Right cardiac atrium (tissue), 5 donors: ENCODE measurements around the gene UNC45B. TPM values are rescaled to one million over a fixed set of nuclear protein-coding genes. Genes with fewer than 3 reads are reported as not detected.
A peak's percentile ranks its signal among the peaks of the same experiment; 100 is the strongest.
"Not testable (repeated sequence)": the region's sequence is repeated elsewhere in the genome, so short reads cannot be mapped to it uniquely, and the experiment has no call there.

Experiments
- ATAC-seq, 2 donors: fragments of 200-7000 bp; cut with Tn5 transposase; one replicate each; pipeline versions ENCODE4 v1.8.0 to v1.9.1; 2020; ENCODE audit warnings: moderate library complexity in 2 of 2, mild to moderate bottlenecking in 1 of 2
- DNase-seq, 3 donors: peaks; one replicate each; pipeline ENCODE4 v3.0.0-alpha.2; 2020
- H3K27ac ChIP-seq: one replicate; pipeline ENCODE4 v1.5.1; 2013; ENCODE audit warnings: mild to moderate bottlenecking, low read length, control low read depth, moderate library complexity
- H3K27me3 ChIP-seq: one replicate; pipeline ENCODE4 v1.6.1; 2013; ENCODE audit not compliant: control insufficient read depth, insufficient read depth
- H3K4me1 ChIP-seq: one replicate; pipeline ENCODE4 v1.6.1; 2013; ENCODE audit warnings: low read length; ENCODE audit not compliant: control insufficient read depth, insufficient read depth
- H3K4me3 ChIP-seq: one replicate; pipeline ENCODE4 v1.5.1; 2013; ENCODE audit warnings: low read length, control low read depth
- H3K9me3 ChIP-seq: one replicate; pipeline ENCODE4 v1.6.1; 2013; ENCODE audit warnings: low read length; ENCODE audit not compliant: control insufficient read depth
- WGBS: extraction: QIAGEN DNeasy Blood & Tissue Kit; methylation state at CpG from one replicate; pipeline ENCODE4 v1.1.7; 2013; 5-methylcytosine and 5-hydroxymethylcytosine counted together
- intact Hi-C, 4 donors: fragments of 100-400 bp; cut with DNase I; formaldehyde crosslinking; loops; one replicate each; pipeline versions ENCODE4 v1.11.0 to v1.14.0; 2022 to 2023
- polyA plus RNA-seq: library from polyadenylated mRNA; stranded (reverse); fragments of 200-250 nt; gene quantifications from one replicate; pipeline ENCODE4 v1.2.3, GENCODE V29; 2013
- total RNA-seq, 4 donors: library from RNA; stranded (reverse); fragmentation: NEBNext Ultra II Directional; extraction: Animal tissue kit (Norgen Biotek cat#: 25700); gene quantifications; one replicate each; pipeline ENCODE4 v1.2.1, GENCODE V29; 2021
- donor health status: healthy with polysubstance abuse.
- donor health status: DM: no; HTN: yes; CAD: no.
- donor health status: DM: no; HTN: no; CAD: no.
- donor health status: DM: no; HTN: yes; CAD: no; lungs with severe emphysema.
- donor health status: DM: yes; HTN: yes; CAD: no.

UNC45B gene
- total and polyA plus RNA-seq, 5 donors: 62.2 to 193 (median 170) TPM

DNA sequence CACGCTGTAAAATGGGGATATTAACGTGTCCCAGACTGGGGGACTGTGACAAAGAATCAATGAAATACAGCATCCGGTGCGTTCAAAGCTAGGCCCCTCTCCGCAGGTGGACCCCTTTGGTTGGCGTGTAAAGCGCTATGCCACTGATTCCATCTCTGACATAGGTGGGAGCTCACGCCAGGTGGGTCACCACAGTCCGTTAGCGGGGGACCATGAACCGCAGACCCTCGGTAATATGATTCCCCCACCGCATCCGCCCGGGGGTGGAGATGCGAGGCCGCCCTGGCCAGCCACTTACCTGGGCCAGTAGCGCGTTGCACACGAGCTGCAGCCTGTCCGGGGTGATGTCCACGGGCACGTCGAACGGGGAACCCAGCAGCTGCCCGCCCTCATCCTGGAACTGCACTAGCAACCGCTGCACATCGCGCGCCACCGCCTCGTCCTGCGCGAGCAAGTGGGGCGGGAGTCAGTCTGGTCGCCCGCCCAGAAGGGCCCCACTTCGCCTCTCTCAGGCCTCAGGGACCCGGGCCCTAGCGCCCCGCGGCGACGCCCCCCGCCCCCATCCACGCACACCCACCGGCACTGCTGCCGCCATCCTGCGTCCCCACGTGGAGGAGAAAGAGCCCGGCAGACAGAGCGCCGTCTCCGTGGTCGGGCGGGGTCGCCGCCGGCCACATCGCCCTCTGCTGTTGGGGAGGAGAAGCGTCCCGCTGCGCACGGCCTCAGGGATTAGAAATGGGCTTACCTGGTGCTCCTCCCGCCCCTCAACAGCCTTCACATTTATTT, 5.7 kb upstream of the UNC45B start, which contains the start of gene NLE1:
Gene NLE1 (minus strand): TSS at position 623 of the 786 bp plus-strand sequence. CDS start 28 bp downstream, at position 595.
- whole genome bisulfite sequencing: under 1% methylated on average over 65 of the region's 65 CpGs
- intact Hi-C loops: no loop called here
- H3K27me3 ChIP-seq: no peaks in the 10 kb centered on the region
- H3K4me1 ChIP-seq: no peaks in the 10 kb centered on the region
- H3K4me3 ChIP-seq: peak within 1 kb of the TSS; percentile 71
- ATAC-seq (peak; percentile 94), DNase-seq (peak; percentile 82 to 94 (median 92))
- H3K27ac ChIP-seq: no peak within 1 kb of the TSS
- no peaks in the 10 kb centered on the region for H3K9me3 ChIP-seq

GRCh38 chr17:35142467-35142796, 5.2 kb upstream of the UNC45B start:
- Histone ChIP-seq H3K4me3 (peak overlapping the region; percentile 71), H3K27ac (no peak overlapping the region)
- peak in 1 of 2 donors; percentile 3 for ATAC-seq

DNA sequence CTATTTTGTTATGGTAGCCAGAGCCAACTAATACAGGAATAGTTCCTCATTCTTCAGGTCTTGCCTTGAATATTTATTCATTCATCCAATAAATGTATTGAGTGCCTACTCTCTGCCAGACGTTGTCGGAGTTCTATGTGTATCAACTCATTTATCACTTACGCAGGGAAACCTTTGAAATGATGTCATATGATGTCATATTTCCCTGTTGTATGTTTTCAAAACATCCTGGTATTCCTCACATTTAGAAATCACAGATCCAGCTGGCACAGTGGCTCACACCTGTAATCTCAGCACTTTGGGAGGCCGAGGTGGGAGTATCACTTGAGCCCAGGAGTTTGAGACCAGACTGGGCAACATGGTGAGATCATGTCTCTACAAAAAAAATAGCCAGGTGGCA, 2.8 kb upstream of the UNC45B start:
- no peak overlapping the region for H3K4me3 ChIP-seq
- H3K4me1 ChIP-seq: peaks cover 2% of the 10 kb centered on the region
- no peaks in the 10 kb centered on the region for H3K9me3 ChIP-seq
- no peaks in the 10 kb centered on the region for H3K27me3 ChIP-seq
- DNase-seq: no peak
- no peak for ATAC-seq
- 69% methylated on average over 4 of the region's 4 CpGs for WGBS
- intact Hi-C loops: no loop called here
- no peak overlapping the region for H3K27ac ChIP-seq

More at GRCh38 chr17:35142467-35142796, 5.2 kb upstream of the UNC45B start:
- 65% methylated on average over 8 of the region's 8 CpGs for WGBS
- no peak for DNase-seq
- no peaks in the 10 kb centered on the region for H3K9me3 ChIP-seq
- H3K27me3 ChIP-seq: no peaks in the 10 kb centered on the region
- H3K4me1 ChIP-seq: no peaks in the 10 kb centered on the region
- intact Hi-C loops: no loop called here

DNA sequence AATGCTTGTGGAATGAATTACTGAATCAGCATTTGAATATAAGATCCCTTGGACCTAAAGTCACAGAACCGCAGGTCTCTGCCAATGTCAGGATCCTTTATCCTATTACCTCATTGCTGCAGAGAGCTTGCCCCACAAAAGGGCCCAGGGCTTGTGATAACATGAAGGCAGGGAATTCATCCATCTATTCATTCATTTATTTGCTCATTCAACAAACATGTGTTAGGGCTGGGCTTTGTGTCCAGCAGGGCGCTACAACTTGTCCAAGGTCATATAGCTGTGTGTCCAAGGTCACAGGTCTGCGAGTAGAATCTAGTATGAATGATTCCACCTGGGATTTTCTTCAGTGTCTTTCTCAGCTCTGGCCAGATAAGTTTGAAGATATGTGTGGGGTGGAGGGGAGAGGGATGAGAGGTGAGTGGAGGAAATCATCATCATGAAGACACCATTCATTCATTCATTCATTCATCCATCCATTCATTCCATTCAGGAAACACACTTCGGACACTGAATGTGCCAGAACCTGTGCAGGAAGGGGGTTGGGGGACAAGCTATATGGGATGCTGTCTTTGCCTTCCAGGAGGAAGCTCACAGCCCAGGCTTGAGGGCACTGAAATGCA, 1.3 kb upstream of the UNC45B start:
- no peak overlapping the region for H3K4me3 ChIP-seq
- H3K4me1 ChIP-seq: peaks cover 2% of the 10 kb centered on the region
- peak overlapping the region; percentile 76 for H3K27ac ChIP-seq
- no peak for ATAC-seq
- no peak for DNase-seq
- intact Hi-C loops: no loop called here
- no peaks in the 10 kb centered on the region for H3K27me3 ChIP-seq
- WGBS: 55% methylated on average over 4 of the region's 4 CpGs
- H3K9me3 ChIP-seq: no peaks in the 10 kb centered on the region

GRCh38 chr17:35148144-35148543, 527 bp downstream of the UNC45B start:
- Histone ChIP-seq H3K4me1 (peaks cover 2% of the 10 kb centered on the region), H3K4me3 (peak overlapping the region; percentile 21), H3K27me3 (no peaks in the 10 kb centered on the region), H3K9me3 (no peaks in the 10 kb centered on the region), H3K27ac (peak overlapping the region; percentile 76)
- intact Hi-C loops: no loop called here
- peak; percentile 23 to 31 for ATAC-seq
- 37% methylated on average over 9 of the region's 9 CpGs for WGBS
- DNase-seq: no peak

- DNase-seq: no peak
- Histone ChIP-seq H3K4me1 (peaks cover 2% of the 10 kb centered on the region), H3K27ac (no peak overlapping the region), H3K27me3 (no peaks in the 10 kb centered on the region), H3K4me3 (no peak overlapping the region), H3K9me3 (no peaks in the 10 kb centered on the region)
- intact Hi-C loops: no loop called here
- WGBS: 87% methylated on average over 11 of the region's 11 CpGs
- no peak for ATAC-seq
Measured at GRCh38 chr17:35149941-35150340, 2.3 kb downstream of the UNC45B start.

- H3K27ac ChIP-seq, intact Hi-C loops, H3K9me3 ChIP-seq, ATAC-seq, H3K27me3 ChIP-seq, DNase-seq, H3K4me3 ChIP-seq, H3K4me1 ChIP-seq: not testable (repeated sequence)
- WGBS: 89% methylated on average over 29 of the region's 29 CpGs
Measured at GRCh38 chr17:35151080-35151479, 3.5 kb downstream of the UNC45B start.

DNA sequence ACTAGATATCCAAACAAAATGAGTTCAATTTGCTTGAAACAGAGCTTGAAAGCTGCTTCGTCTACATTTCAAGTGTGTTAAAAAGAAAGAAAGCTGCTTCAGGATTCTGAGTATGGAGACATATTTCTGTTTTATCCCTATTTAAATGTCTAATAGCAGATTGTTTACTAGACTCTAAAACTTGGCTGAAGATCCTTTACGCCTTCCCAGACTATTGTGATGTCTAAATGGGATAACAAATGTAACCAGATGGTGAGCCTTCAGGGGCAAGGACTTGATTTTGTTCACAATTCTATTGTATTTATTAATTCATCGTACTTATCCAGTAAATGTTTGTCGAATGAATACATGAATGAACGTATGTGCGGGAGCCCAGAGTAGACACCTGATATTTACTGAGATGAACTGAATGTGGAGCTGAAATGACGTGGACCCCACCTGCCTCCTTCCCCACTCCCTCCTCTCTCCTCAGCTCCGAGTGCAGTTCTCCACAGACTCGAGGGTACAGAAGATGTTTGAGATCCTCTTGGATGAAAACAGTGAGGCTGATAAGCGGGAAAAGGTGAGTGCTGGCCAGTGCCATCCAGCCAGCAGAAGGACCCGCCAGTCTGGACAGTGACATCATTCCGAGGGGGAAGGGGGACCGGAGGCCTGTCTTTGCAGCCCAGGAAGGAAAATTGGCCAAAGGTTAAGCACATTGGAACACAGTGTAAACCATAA, 5.0 kb downstream of the UNC45B start:
- H3K4me3 ChIP-seq: no peak overlapping the region
- ATAC-seq (no peak), DNase-seq (no peak)
- no peaks in the 10 kb centered on the region for H3K27me3 ChIP-seq
- no peak overlapping the region for H3K27ac ChIP-seq
- no peaks in the 10 kb centered on the region for H3K9me3 ChIP-seq
- 62% methylated on average over 13 of the region's 13 CpGs for WGBS
- intact Hi-C loops: no loop called here
- peaks cover 2% of the 10 kb centered on the region for H3K4me1 ChIP-seq

DNA sequence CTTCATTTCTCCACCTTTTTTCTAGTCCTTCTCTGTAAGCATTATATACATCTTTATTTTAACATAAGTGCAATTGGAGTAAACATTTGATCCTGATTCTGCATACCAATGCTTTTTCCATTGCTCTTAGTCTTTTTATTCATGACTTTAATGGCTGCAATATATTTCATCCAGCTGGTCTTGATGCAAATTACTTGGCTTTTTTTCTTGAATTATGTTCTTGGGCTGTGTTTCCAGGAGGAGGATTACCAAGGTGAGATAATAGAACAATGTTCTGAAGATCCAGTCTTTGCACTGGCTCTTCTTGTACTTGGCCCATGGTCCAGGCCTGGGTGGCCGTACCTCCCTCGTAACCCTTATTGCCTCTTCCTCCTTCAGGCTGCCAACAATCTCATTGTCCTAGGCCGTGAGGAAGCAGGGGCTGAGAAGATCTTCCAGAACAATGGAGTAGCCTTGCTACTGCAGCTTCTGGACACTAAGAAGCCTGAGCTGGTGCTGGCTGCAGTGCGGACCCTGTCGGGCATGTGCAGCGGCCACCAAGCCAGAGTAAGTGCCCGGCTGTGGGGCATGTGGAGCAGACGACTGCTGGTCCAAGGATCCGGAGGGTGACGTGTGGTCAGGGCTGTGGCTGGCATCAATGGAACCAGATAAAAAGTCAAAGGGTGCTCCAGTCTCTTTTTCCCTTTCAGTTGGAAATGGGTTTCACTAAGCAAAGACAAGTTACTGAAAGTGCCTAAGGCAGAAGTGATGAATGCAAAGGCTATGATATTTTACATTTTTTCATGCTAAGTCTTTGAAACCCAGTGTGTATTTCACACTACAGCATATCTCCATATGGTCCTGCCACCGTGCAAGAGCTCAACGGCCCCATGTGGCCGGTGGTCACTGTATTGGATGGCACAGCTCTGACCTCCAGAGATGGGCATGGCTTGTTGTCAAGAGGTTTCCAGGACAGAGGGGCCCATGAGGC, 6.9 kb downstream of the UNC45B start:
- peaks cover 2% of the 10 kb centered on the region for H3K4me1 ChIP-seq
- ATAC-seq (no peak), DNase-seq (no peak)
- 88% methylated on average over 13 of the region's 13 CpGs for WGBS
- no peak overlapping the region for H3K4me3 ChIP-seq
- no peaks in the 10 kb centered on the region for H3K27me3 ChIP-seq
- H3K27ac ChIP-seq: no peak overlapping the region
- intact Hi-C loops: no loop called here
- H3K9me3 ChIP-seq: no peaks in the 10 kb centered on the region

DNA sequence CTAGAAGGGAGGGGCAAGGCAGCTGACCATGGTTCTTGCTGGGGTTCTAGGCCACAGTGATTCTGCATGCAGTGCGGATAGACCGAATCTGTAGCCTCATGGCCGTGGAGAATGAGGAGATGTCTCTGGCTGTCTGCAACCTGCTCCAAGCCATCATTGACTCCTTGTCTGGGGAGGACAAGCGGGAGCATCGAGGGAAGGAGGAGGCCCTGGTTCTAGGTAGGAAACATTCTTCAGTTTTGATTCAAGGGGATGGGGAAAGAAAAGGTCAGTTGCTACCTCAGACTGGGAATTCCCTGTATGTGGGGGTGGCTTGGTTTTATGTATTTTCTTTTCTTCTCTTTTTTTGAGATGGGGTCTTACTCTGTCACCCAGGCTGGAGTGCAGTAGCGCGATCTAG, 7.6 kb downstream of the UNC45B start:
- Histone ChIP-seq H3K4me3 (no peak overlapping the region), H3K27me3 (no peaks in the 10 kb centered on the region), H3K4me1 (no peaks in the 10 kb centered on the region), H3K9me3 (no peaks in the 10 kb centered on the region), H3K27ac (no peak overlapping the region)
- WGBS: 94% methylated on average over 7 of the region's 7 CpGs
- intact Hi-C loops: no loop called here
- DNase-seq: no peak
- ATAC-seq: no peak
